CD4-positive, alpha-beta T cell (primary cell): ENCODE measurements around the gene HSD17B11. TPM values are rescaled to one million over a fixed set of nuclear protein-coding genes. Genes with fewer than 3 reads are reported as not detected.
"Not testable (repeated sequence)": the region's sequence is repeated elsewhere in the genome, so short reads cannot be mapped to it uniquely, and the experiment has no call there.

Experiments used
- ATAC-seq: fragments of 200-7000 bp; cut with Tn5 transposase; one replicate; pipeline ENCODE4 v1.10.0; 2022; ENCODE audit warnings: mild to moderate bottlenecking; ENCODE audit not compliant: poor library complexity
- CTCF ChIA-PET: fragments of 350-600 bp; sonication (Branson Sonifier 250); formaldehyde crosslinking; loops from one replicate; lab custom pipeline; 2021; ENCODE audit warnings: antibody characterized with exemption, inconsistent platforms; lab: Charles Lee
- POLR2A ChIA-PET: fragments of 350-600 bp; sonication (Branson Sonifier 250); formaldehyde crosslinking; loops from one replicate; lab custom pipeline; 2021; ENCODE audit warnings: antibody characterized with exemption, inconsistent platforms; lab: Charles Lee
- DNase-seq, 14 experiments: peaks; one replicate each; pipeline ENCODE4 v3.0.0-alpha.2; 2013 to 2020; ENCODE audit warnings: mixed read lengths in 2 of 14
- H3K27ac ChIP-seq, 2 donors: one replicate each; pipeline versions ENCODE4 v1.5.1 to v1.7.0; 2013; ENCODE audit warnings: low read length in 2 of 2, low read depth in 1 of 2, mild to moderate bottlenecking in 1 of 2
- H3K27me3 ChIP-seq, 2 experiments: 1 replicate in 1 of 2; 2 replicates in 1 of 2; pipeline versions ENCODE4 v1.6.1 to v1.7.0; 2013; ENCODE audit warnings: low read length in 2 of 2, control low read depth in 1 of 2, mild to moderate bottlenecking in 1 of 2, moderate library complexity in 1 of 2; ENCODE audit not compliant: insufficient read depth in 2 of 2, control insufficient read depth in 1 of 2
- H3K36me3 ChIP-seq: one replicate; pipeline ENCODE4 v1.6.1; 2013; ENCODE audit warnings: low read length, control low read depth; ENCODE audit not compliant: insufficient read depth
- H3K4me1 ChIP-seq: one replicate; pipeline ENCODE4 v1.6.1; 2013; ENCODE audit warnings: low read length, control low read depth; ENCODE audit not compliant: insufficient read depth
- H3K4me3 ChIP-seq: one replicate; pipeline ENCODE4 v1.5.1; 2013; ENCODE audit warnings: mild to moderate bottlenecking, low read length, moderate library complexity
- H3K9me3 ChIP-seq, 2 experiments: 1 replicate in 1 of 2; 2 replicates in 1 of 2; pipeline versions ENCODE4 v1.6.1 to v1.7.0; 2013; ENCODE audit warnings: low read length in 2 of 2, mild to moderate bottlenecking in 2 of 2, control low read depth in 1 of 2, moderate library complexity in 1 of 2; ENCODE audit not compliant: control insufficient read depth in 1 of 2, insufficient read depth in 1 of 2
- H3K27ac Mint-ChIP-seq: one replicate; pipeline ENCODE4 v1.8.0; 2020; ENCODE audit warnings: mixed read lengths
- H3K27me3 Mint-ChIP-seq: one replicate; pipeline ENCODE4 v1.8.0; 2021; ENCODE audit warnings: mixed read lengths
- H3K36me3 Mint-ChIP-seq: one replicate; pipeline ENCODE4 v1.8.0; 2021; ENCODE audit warnings: low read depth, mixed read lengths
- H3K4me1 Mint-ChIP-seq: one replicate; pipeline ENCODE4 v1.8.0; 2021; ENCODE audit warnings: low read depth, mixed read lengths
- H3K4me3 Mint-ChIP-seq: one replicate; pipeline ENCODE4 v1.8.0; 2020; ENCODE audit warnings: mild to moderate bottlenecking, mixed read lengths
- H3K9me3 Mint-ChIP-seq: one replicate; pipeline ENCODE4 v1.8.0; 2020; ENCODE audit warnings: mixed read lengths
- intact Hi-C, 2 experiments: fragments of 100-400 bp; cut with DNase I in 1 of 2; cut with micrococcal nuclease in 1 of 2; formaldehyde crosslinking; loops; one replicate each; pipeline versions ENCODE4 v1.15.1 to v1.9.0; 2023 to 2025; cut with DNase I, micrococcal nuclease
- total RNA-seq, 174 experiments: library from RNA in 2 of 174; stranded (reverse) in 2 of 174; gene quantifications; one replicate each; pipeline ENCODE4 v1.2.3 and lab custom pipeline; 2021 to 2026
- TF ChIP-seq, protein P1 (sequence below): fragments of 200-600 bp; IDR thresholded peaks from one replicate; pipeline ENCODE4 v1.8.0; 2022; ENCODE audit warnings: antibody characterized with exemption, mild to moderate bottlenecking

The HSD17B11 gene
- total RNA-seq, 2 experiments from 2014 or later: 34.9 to 36.5 TPM

DNA sequence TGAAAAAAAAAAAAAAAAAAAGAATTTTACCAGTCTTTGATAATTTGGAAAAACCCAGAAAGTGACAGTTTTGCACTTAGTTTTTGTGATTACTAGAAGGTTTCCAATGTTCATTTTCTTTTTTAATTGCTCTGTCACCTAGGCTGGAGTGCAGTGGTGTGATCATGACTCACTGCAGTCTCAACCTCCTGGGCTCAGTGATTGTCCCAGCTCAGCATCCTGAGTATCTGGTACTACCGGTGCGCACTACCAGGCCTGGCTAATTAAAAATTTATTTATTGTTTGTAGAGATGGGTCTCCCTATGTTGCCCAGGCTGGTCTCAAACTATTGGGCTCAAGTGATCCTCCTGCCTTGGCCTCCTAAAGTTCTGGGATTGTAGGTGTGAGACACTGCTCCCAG lies 34.7 kb upstream of the HSD17B11 start:
- peaks cover 77% of the 10 kb centered on the region for H3K4me1 Mint-ChIP-seq
- TF ChIP-seq, protein P1, sequence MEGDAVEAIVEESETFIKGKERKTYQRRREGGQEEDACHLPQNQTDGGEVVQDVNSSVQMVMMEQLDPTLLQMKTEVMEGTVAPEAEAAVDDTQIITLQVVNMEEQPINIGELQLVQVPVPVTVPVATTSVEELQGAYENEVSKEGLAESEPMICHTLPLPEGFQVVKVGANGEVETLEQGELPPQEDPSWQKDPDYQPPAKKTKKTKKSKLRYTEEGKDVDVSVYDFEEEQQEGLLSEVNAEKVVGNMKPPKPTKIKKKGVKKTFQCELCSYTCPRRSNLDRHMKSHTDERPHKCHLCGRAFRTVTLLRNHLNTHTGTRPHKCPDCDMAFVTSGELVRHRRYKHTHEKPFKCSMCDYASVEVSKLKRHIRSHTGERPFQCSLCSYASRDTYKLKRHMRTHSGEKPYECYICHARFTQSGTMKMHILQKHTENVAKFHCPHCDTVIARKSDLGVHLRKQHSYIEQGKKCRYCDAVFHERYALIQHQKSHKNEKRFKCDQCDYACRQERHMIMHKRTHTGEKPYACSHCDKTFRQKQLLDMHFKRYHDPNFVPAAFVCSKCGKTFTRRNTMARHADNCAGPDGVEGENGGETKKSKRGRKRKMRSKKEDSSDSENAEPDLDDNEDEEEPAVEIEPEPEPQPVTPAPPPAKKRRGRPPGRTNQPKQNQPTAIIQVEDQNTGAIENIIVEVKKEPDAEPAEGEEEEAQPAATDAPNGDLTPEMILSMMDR: no peak
- no peaks in the 10 kb centered on the region for H3K36me3 ChIP-seq
- no peak for ATAC-seq
- intact Hi-C loops: loop anchor here in 1 of 2 experiments (10.0 kb wide), 1 partner anchor 421 kb away; no protein-coding TSS in a partner anchor
- no peak for DNase-seq
- H3K36me3 Mint-ChIP-seq: peaks cover 14% of the 10 kb centered on the region
- no peaks in the 10 kb centered on the region for H3K9me3 Mint-ChIP-seq
- H3K4me3 ChIP-seq: no peak overlapping the region
- no peak overlapping the region for H3K27ac ChIP-seq
- no peaks in the 10 kb centered on the region for H3K27me3 Mint-ChIP-seq
- POLR2A ChIA-PET: interaction anchor here (0.6 kb wide), 1 partner anchor 39 kb away, joined by 3 read pairs; no protein-coding TSS in a partner anchor
- no peaks in the 10 kb centered on the region for H3K9me3 ChIP-seq
- H3K27ac Mint-ChIP-seq: peak overlapping the region; percentile 41
- H3K27me3 ChIP-seq: no peaks in the 10 kb centered on the region
- CTCF ChIA-PET: interaction anchor here (0.5 kb wide), 1 partner anchor 25 kb away, joined by 3 read pairs; no protein-coding TSS in a partner anchor
- no peak overlapping the region for H3K4me3 Mint-ChIP-seq
- H3K4me1 ChIP-seq: peaks cover 31% of the 10 kb centered on the region

DNA sequence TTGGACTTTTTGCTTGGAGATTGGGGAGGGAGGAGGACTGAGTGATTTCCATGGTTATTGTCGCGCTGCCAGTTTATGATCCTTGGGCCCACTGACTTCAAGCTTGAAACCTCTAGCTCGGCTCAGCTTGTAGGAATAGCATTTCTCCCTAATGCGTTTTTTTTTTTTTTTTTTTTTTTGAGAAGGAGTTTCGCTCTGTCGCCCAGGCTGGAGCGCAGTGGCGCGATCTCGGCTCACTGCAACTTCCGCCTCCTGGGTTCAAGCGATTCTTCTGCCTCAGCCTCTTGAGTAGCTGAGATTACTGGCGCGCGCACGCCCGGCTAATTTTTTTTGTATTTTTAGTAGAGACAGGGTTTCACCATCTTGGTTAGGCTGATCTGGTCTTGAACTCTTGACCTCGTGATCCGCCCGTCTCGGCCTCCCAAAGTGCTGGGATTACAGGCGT lies 33.1 kb upstream of the HSD17B11 start:
- H3K4me1 ChIP-seq: peaks cover 31% of the 10 kb centered on the region
- peaks cover 14% of the 10 kb centered on the region for H3K36me3 Mint-ChIP-seq
- DNase-seq, H3K27me3 Mint-ChIP-seq, H3K9me3 ChIP-seq, ATAC-seq, H3K4me3 ChIP-seq, H3K27ac ChIP-seq, H3K27me3 ChIP-seq, H3K36me3 ChIP-seq, H3K9me3 Mint-ChIP-seq: not testable (repeated sequence)
- intact Hi-C loops: loop anchor here (5.0 to 10.0 kb wide), 2 partner anchors 187 to 419 kb away; no protein-coding TSS in a partner anchor
- ChIA-PET CTCF (interaction anchor here (1.1 kb wide), 1 partner anchor 48 kb away, joined by 3 read pairs; no protein-coding TSS in a partner anchor), POLR2A (interaction anchor here (0.5 to 4.4 kb wide), 3 partner anchors 33 to 516 kb away, joined by 3 to 65 read pairs (median 4); partner anchors contain the start of gene HSD17B11)
- peak overlapping the region; percentile 79 for H3K4me3 Mint-ChIP-seq
- peaks cover 69% of the 10 kb centered on the region for H3K4me1 Mint-ChIP-seq
- H3K27ac Mint-ChIP-seq: peak overlapping the region; percentile 97

DNA sequence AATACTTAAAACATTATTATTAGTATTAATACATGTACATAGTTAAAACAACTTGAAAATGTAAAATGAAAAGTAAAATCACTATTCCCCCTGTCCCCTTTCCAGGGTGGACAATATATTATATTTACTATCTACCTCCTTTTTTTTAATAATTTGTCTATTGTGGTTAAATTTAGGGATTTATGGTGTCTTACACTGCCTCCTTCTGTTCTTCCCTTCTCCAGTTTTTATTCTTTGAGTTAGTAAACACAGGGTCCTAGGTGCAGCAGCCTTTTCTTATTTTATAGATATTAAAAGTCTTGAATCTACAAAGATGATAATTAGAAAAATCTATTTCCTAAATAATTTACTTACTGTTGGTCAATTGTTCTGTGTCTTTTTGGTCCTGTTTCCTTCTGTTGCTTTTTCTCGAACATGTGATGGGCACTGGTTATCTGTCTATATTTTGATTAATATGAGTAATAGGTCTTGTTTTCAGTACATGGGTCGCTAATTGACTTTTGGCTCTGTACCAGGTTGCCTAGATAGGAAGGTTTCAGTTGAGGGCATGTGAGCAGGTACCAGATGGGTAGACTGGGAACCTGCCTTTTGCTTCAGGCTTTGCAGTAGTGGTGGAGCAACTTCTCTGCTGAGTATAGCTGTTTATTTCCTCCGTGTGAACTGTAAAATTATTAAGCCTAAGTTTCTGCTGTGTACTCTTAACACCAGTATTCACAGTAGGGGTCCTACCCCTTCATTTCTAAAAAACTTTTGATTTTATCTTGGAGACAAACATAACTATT lies 32.5 kb upstream of the HSD17B11 start:
- no peaks in the 10 kb centered on the region for H3K27me3 ChIP-seq
- TF ChIP-seq, protein P1: no peak
- no peaks in the 10 kb centered on the region for H3K27me3 Mint-ChIP-seq
- peak in 1 of 14 experiments; percentile 15 for DNase-seq
- H3K27ac Mint-ChIP-seq: peak overlapping the region; percentile 97
- H3K4me3 Mint-ChIP-seq: peak overlapping the region; percentile 95
- no peaks in the 10 kb centered on the region for H3K36me3 ChIP-seq
- ATAC-seq: no peak
- peak overlapping the region; percentile 77 for H3K4me3 ChIP-seq
- H3K27ac ChIP-seq: no peak overlapping the region
- peaks cover 14% of the 10 kb centered on the region for H3K36me3 Mint-ChIP-seq
- H3K4me1 ChIP-seq: peaks cover 31% of the 10 kb centered on the region
- peaks cover 63% of the 10 kb centered on the region for H3K4me1 Mint-ChIP-seq
- no peaks in the 10 kb centered on the region for H3K9me3 ChIP-seq
- ChIA-PET CTCF (interaction anchor here (1.0 to 3.4 kb wide), 3 partner anchors 29 to 48 kb away, joined by 4 to 15 read pairs (median 11); partner anchors contain the start of gene HSD17B11), POLR2A (interaction anchor here (0.8 to 4.4 kb wide), 8 partner anchors 12 to 860 kb away, joined by 3 to 65 read pairs (median 6); partner anchors contain the start of genes HSD17B11 and KLHL8)
- intact Hi-C loops: loop anchor here (5.0 to 10.0 kb wide), 2 partner anchors 186 to 419 kb away; no protein-coding TSS in a partner anchor
- H3K9me3 Mint-ChIP-seq: no peaks in the 10 kb centered on the region
